Endodermal cell (in vitro differentiated cells): ENCODE results near the gene RNF17. TPM values are rescaled to one million over a fixed set of nuclear protein-coding genes. Genes with fewer than 3 reads are reported as not detected.

Source experiments
- DNase-seq: peaks from one replicate; pipeline ENCODE4 v3.0.0-alpha.2; 2017
- H3K27ac ChIP-seq: 2 replicates; pipeline ENCODE4 v1.5.1; 2013; ENCODE audit warnings: mild to moderate bottlenecking, low read depth, low read length, moderate library complexity
- H3K27me3 ChIP-seq: 2 replicates; pipeline ENCODE4 v1.6.1; 2013; ENCODE audit warnings: mild to moderate bottlenecking, low read length, moderate library complexity; ENCODE audit not compliant: insufficient read depth, control insufficient read depth, poor library complexity, severe bottlenecking
- H3K36me3 ChIP-seq: 2 replicates; pipeline ENCODE4 v1.7.0; 2013; ENCODE audit warnings: mild to moderate bottlenecking, low read length, moderate library complexity; ENCODE audit not compliant: control insufficient read depth, insufficient read depth
- H3K4me1 ChIP-seq: one replicate; pipeline ENCODE4 v1.7.0; 2013; ENCODE audit warnings: low read length; ENCODE audit not compliant: control insufficient read depth, insufficient read depth
- H3K4me3 ChIP-seq: 2 replicates; pipeline ENCODE4 v1.5.1; 2013; ENCODE audit warnings: mild to moderate bottlenecking, low read length, moderate library complexity
- H3K9ac ChIP-seq: 2 replicates; pipeline ENCODE4 v1.6.1; 2013; ENCODE audit warnings: mild to moderate bottlenecking, low read length, moderate library complexity; ENCODE audit not compliant: poor library complexity, severe bottlenecking; ENCODE audit errors: extremely low read depth
- H3K9me3 ChIP-seq: 2 replicates; pipeline ENCODE4 v1.6.1; 2013; ENCODE audit warnings: mild to moderate bottlenecking, low read length, moderate library complexity; ENCODE audit not compliant: control insufficient read depth
- H3K27ac Mint-ChIP-seq: 2 replicates; pipeline ENCODE4 v1.8.0; 2020; ENCODE audit warnings: mixed read lengths
- H3K27me3 Mint-ChIP-seq: 2 replicates; pipeline ENCODE4 v1.8.0; 2021; ENCODE audit warnings: mild to moderate bottlenecking, mixed read lengths; ENCODE audit not compliant: insufficient read depth
- H3K36me3 Mint-ChIP-seq: 2 replicates; pipeline ENCODE4 v1.8.0; 2020; ENCODE audit warnings: low read depth, mixed read lengths
- H3K4me1 Mint-ChIP-seq: 2 replicates; pipeline ENCODE4 v1.8.0; 2020; ENCODE audit warnings: mixed read lengths
- H3K4me3 Mint-ChIP-seq: 2 replicates; pipeline ENCODE4 v1.8.0; 2020; ENCODE audit warnings: mild to moderate bottlenecking, moderate library complexity, mixed read lengths
- H3K9me3 Mint-ChIP-seq: 2 replicates; pipeline ENCODE4 v1.8.0; 2020; ENCODE audit warnings: mild to moderate bottlenecking, mixed read lengths
- CTCF ChIP-seq: fragments of 200-600 bp; sonication (generic); conservative IDR thresholded peaks from 2 replicates; pipeline ENCODE4 v1.5.0; 2021; ENCODE audit warnings: antibody characterized with exemption, mild to moderate bottlenecking
- WGBS, 2 experiments: methylation state at CpG; one replicate each; pipeline versions ENCODE4 v1.1.5 to v1.1.7; 2013; ENCODE audit warnings: missing lambda C conversion rate in 2 of 2, mixed read lengths in 1 of 2; ENCODE audit not compliant: insufficient coverage in 1 of 2, insufficient read length in 1 of 2; 5-methylcytosine and 5-hydroxymethylcytosine counted together
- total RNA-seq, 2 donors: library from RNA; stranded (reverse); fragmentation: NEBNext Ultra II Directional in 1 of 2; extraction: Animal tissue kit (Norgen Biotek cat#: 25700) in 1 of 2; gene quantifications; 2 replicates in 1 of 2; 3 replicates in 1 of 2; pipeline ENCODE4 v1.2.1, GENCODE V29; 2021

RNF17 gene
- total RNA-seq, 2 donors from 2014 or later: not detected

- H3K36me3 ChIP-seq: peaks cover 61% of the 10 kb centered on the region
- no peak for DNase-seq
- H3K9me3 ChIP-seq: no peaks in the 10 kb centered on the region
- Mint-ChIP-seq H3K4me1 (peaks cover 5% of the 10 kb centered on the region), H3K27me3 (no peaks in the 10 kb centered on the region), H3K4me3 (no peak overlapping the region), H3K9me3 (no peaks in the 10 kb centered on the region), H3K36me3 (peaks cover 42% of the 10 kb centered on the region), H3K27ac (no peak overlapping the region)
- H3K27me3 ChIP-seq: no peaks in the 10 kb centered on the region
- no peak overlapping the region for H3K27ac ChIP-seq
- TF ChIP-seq CTCF: no peak
- no peak overlapping the region for H3K9ac ChIP-seq
- 100% methylated on average over 2 of the region's 2 CpGs; no CpG with 5 or more reads in 1 of the 2 experiments for WGBS, 2 experiments
- H3K4me1 ChIP-seq: no peaks in the 10 kb centered on the region
- no peak overlapping the region for H3K4me3 ChIP-seq
Measured at GRCh38 chr13:24910502-24911132, 146.6 kb downstream of the RNF17 start.

- Mint-ChIP-seq H3K4me1 (peaks cover 10% of the 10 kb centered on the region), H3K4me3 (no peak overlapping the region), H3K27ac (no peak overlapping the region), H3K9me3 (no peaks in the 10 kb centered on the region), H3K36me3 (peaks cover 35% of the 10 kb centered on the region), H3K27me3 (no peaks in the 10 kb centered on the region)
- Histone ChIP-seq H3K9me3 (no peaks in the 10 kb centered on the region), H3K36me3 (peaks cover 54% of the 10 kb centered on the region), H3K27ac (no peak overlapping the region), H3K4me1 (no peaks in the 10 kb centered on the region), H3K27me3 (no peaks in the 10 kb centered on the region), H3K4me3 (no peak overlapping the region), H3K9ac (no peak overlapping the region)
- TF ChIP-seq CTCF: no peak
- no peak for DNase-seq
- WGBS, 2 experiments: 94 to 96% methylated on average over 7 to 10 of the region's 10 CpGs
Measured at GRCh38 chr13:24911133-24911908, 147.4 kb downstream of the RNF17 start.

DNA sequence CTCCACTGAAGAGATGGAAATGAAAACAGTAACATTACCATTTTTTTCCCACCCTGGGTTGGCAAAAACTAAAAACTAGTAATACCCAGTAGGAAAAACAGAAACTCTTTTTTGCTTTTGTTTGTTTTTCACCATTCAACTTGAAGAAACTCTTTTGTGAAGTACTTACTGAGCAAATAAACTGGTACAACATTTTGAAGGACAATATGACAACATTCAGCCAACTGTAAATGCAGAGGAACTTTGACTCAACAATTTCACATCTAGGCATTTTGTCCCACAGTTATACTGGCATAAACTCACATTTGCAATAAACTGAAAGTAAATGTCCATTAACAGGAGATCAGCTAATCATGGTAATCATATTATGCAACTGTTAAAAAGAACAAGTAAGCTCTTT, 152.5 kb downstream of the RNF17 start:
- no peak for TF ChIP-seq CTCF
- no peak overlapping the region for H3K27ac ChIP-seq
- Mint-ChIP-seq H3K27ac (no peak overlapping the region), H3K9me3 (no peaks in the 10 kb centered on the region), H3K4me3 (no peak overlapping the region), H3K36me3 (peaks cover under 1% of the 10 kb centered on the region), H3K4me1 (peaks cover 28% of the 10 kb centered on the region), H3K27me3 (no peaks in the 10 kb centered on the region)
- H3K27me3 ChIP-seq: no peaks in the 10 kb centered on the region
- no peak overlapping the region for H3K9ac ChIP-seq
- DNase-seq: no peak
- peaks cover 5% of the 10 kb centered on the region for H3K4me1 ChIP-seq
- H3K4me3 ChIP-seq: no peak overlapping the region
- H3K9me3 ChIP-seq: no peaks in the 10 kb centered on the region
- H3K36me3 ChIP-seq: peaks cover 8% of the 10 kb centered on the region
